GM08714 (cell line): ENCODE measurements around the gene L3MBTL3.
"Not testable (repeated sequence)": the region's sequence is repeated elsewhere in the genome, so short reads cannot be mapped to it uniquely, and the experiment has no call there.

Experiments
- H3K4me3 ChIP-seq: fragments of 200-500 bp; sonication (Bioruptor generic); 2 replicates; pipeline ENCODE4 v1.5.1; 2014; ENCODE audit warnings: mild to moderate bottlenecking, low read length, inconsistent platforms
- ZNF274 ChIP-seq: IDR thresholded peaks from 2 replicates; pipeline ENCODE4 v1.6.1; 2012; ENCODE audit warnings: mild to moderate bottlenecking, low read depth, low read length

L3MBTL3 gene

GRCh38 chr6:130129762-130130246, 111.4 kb downstream of the L3MBTL3 start:
- no peak overlapping the region for H3K4me3 ChIP-seq
- TF ChIP-seq ZNF274, result no peak

GRCh38 chr6:130132286-130132701, 113.9 kb downstream of the L3MBTL3 start:
- no peak for TF ChIP-seq ZNF274
- H3K4me3 ChIP-seq, result no peak overlapping the region

- TF ChIP-seq ZNF274, result no peak
- no peak overlapping the region for H3K4me3 ChIP-seq
Measured at GRCh38 chr6:130134582-130134981, 116.2 kb downstream of the L3MBTL3 start.

GRCh38 chr6:130136798-130137197, 118.4 kb downstream of the L3MBTL3 start:
- TF ChIP-seq ZNF274, result no peak
- H3K4me3 ChIP-seq, result no peak overlapping the region

GRCh38 chr6:130138116-130138908, 119.9 kb downstream of the L3MBTL3 start:
- no peak for TF ChIP-seq ZNF274
- no peak overlapping the region for H3K4me3 ChIP-seq

GRCh38 chr6:130138909-130139242, 120.5 kb downstream of the L3MBTL3 start:
- no peak overlapping the region for H3K4me3 ChIP-seq
- no peak for TF ChIP-seq ZNF274

- no peak overlapping the region for H3K4me3 ChIP-seq
- TF ChIP-seq ZNF274, result no peak
Measured at GRCh38 chr6:130140084-130140483, 121.7 kb downstream of the L3MBTL3 start.

GRCh38 chr6:130143709-130144108, 125.3 kb downstream of the L3MBTL3 start:
- H3K4me3 ChIP-seq, result no peak overlapping the region
- no peak for TF ChIP-seq ZNF274

GRCh38 chr6:130147111-130147510, 128.7 kb downstream of the L3MBTL3 start:
- H3K4me3 ChIP-seq, result no peak overlapping the region
- no peak for TF ChIP-seq ZNF274

GRCh38 chr6:130148181-130148580, 129.8 kb downstream of the L3MBTL3 start:
- no peak for TF ChIP-seq ZNF274
- H3K4me3 ChIP-seq, result no peak overlapping the region

GRCh38 chr6:130149016-130149415, 130.6 kb downstream of the L3MBTL3 start:
- not testable (repeated sequence) for H3K4me3 ChIP-seq

- no peak overlapping the region for H3K4me3 ChIP-seq
- TF ChIP-seq ZNF274, result no peak
Measured at GRCh38 chr6:130150906-130151305, 132.5 kb downstream of the L3MBTL3 start.

- TF ChIP-seq ZNF274, result no peak
Measured at GRCh38 chr6:130152908-130153510, 134.6 kb downstream of the L3MBTL3 start.

GRCh38 chr6:130156908-130157307, 138.5 kb downstream of the L3MBTL3 start:
- TF ChIP-seq ZNF274, result no peak
- H3K4me3 ChIP-seq, result no peak overlapping the region

More at GRCh38 chr6:130152908-130153510, 134.6 kb downstream of the L3MBTL3 start:
- H3K4me3 ChIP-seq, result no peak overlapping the region

GRCh38 chr6:130158056-130158455, 139.7 kb downstream of the L3MBTL3 start:
- no peak overlapping the region for H3K4me3 ChIP-seq
- TF ChIP-seq ZNF274, result no peak
